T-helper 1 cell treated with Interleukin-12 subunit alpha and Interleukin-12 subunit beta and Interleukin-4 antibody, amounts not matched to agents 30 ng/mL and 1 ng/mL, for 36 hours (primary cell): Measurements from ENCODE around the gene CD6. TPM values are rescaled to one million over a fixed set of nuclear protein-coding genes. Genes with fewer than 3 reads are reported as not detected.

ENCODE experiments used
- intact Hi-C: fragments of 100-400 bp; cut with micrococcal nuclease; formaldehyde crosslinking; loops from one replicate; pipeline ENCODE4 v1.15.1; 2024
- total RNA-seq: library from RNA; stranded (reverse); gene quantifications from 2 replicates; pipeline ENCODE4 v1.2.3, GENCODE V29; 2022

Gene CD6
- total RNA-seq, 1 donor from 2014 or later = 336 TPM

GRCh38 chr11:60934790-60935605 is 36.5 kb upstream of the CD6 start:
- intact Hi-C loops = no loop called here

- intact Hi-C loops = no loop called here
Measured at GRCh38 chr11:60935676-60936442, 35.6 kb upstream of the CD6 start.

- intact Hi-C loops = no loop called here
Measured at GRCh38 chr11:60936467-60937143, 34.9 kb upstream of the CD6 start.

GRCh38 chr11:60937144-60937527 is 34.3 kb upstream of the CD6 start:
- intact Hi-C loops = no loop called here

- intact Hi-C loops = no loop called here
Measured at GRCh38 chr11:60937811-60938210, 33.7 kb upstream of the CD6 start.

- intact Hi-C loops = no loop called here
Measured at GRCh38 chr11:60938500-60938899, 33.0 kb upstream of the CD6 start.

GRCh38 chr11:60939301-60939700 is 32.2 kb upstream of the CD6 start:
- intact Hi-C loops = no loop called here

GRCh38 chr11:60939855-60940254 is 31.6 kb upstream of the CD6 start:
- intact Hi-C loops = no loop called here

GRCh38 chr11:60941371-60942119 is 29.9 kb upstream of the CD6 start:
- intact Hi-C loops = no loop called here

DNA sequence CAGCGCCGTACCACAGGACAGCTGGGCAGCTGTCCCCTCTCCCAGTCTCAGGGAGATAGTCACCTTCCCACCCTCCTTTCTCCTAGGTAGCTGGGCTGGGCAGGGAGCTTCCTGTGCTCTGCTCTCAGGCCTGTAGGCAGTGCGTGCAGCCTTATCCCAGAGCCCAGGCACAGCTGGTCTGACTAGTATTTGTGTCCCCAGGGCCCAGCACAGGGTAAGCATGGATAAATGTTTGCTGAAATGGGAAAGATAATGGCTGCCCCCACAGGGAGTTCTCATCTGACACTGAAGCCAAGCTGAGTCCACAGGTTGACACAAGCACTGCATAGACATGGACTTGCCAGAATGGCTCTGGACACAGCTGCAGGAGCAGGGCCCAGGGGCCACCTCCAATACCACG is 29.3 kb upstream of the CD6 start:
- intact Hi-C loops = no loop called here

- intact Hi-C loops = no loop called here
Measured at GRCh38 chr11:60942970-60943565, 28.4 kb upstream of the CD6 start.

- intact Hi-C loops = loop anchor here (1.0 kb wide), 1 partner anchor 185 kb away; no protein-coding TSS in a partner anchor
Measured at GRCh38 chr11:60944490-60945294, 26.8 kb upstream of the CD6 start.

- intact Hi-C loops = loop anchor here (1.0 kb wide), 1 partner anchor 184 kb away; no protein-coding TSS in a partner anchor
Measured at GRCh38 chr11:60945295-60945667, 26.2 kb upstream of the CD6 start.

DNA sequence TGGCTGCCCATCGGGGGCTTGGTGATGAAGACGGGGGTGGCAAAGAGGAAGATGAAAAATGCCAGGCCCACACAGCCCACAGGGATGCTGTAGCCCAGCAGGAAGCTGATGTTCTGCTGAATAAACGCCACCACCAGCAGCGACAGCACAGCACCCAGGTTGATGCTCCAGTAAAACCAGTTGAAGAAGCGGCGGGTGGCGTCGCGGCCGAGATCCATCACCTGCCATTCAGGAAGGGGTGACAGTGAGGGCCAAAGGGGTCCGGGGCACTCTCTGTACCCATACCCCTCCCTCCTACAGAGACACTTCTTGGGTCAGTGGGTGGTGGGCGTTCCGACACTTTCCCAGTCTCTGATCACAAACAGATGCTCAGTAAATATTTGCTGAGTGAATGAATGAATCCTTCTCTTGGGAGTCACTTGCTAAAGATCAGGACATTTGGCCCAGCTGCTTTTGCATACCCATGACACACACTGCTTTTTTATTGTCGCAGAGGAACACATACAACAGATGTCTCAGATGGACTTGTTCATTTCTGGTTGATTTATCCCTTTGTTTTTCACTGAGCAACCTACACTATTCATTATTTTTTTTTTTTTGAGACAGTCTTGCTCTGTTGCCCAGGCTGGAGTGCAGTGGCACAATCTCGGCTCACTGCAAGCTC is 24.7 kb upstream of the CD6 start:
- intact Hi-C loops = no loop called here

DNA sequence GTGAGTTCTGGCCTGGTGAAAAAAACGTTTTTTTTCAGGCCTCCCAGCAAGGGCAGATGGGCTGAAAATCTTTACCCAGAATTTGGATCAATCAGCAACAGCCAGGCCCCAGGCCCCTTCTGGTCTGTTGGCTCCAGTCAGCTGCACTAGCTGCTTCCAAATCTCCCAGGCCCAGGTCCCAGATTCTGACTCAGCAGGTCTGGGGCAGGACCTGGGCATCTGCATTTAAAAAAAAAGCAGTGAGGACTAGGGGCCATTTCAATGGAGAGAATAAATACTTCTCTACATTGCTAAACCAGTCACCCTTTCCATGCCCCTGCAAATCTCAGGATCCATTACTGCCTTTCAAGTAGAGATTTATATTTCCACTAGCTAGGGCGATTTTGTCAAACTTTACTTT is 23.8 kb upstream of the CD6 start:
- intact Hi-C loops = no loop called here

GRCh38 chr11:60948250-60948649 is 23.2 kb upstream of the CD6 start:
- intact Hi-C loops = no loop called here

DNA sequence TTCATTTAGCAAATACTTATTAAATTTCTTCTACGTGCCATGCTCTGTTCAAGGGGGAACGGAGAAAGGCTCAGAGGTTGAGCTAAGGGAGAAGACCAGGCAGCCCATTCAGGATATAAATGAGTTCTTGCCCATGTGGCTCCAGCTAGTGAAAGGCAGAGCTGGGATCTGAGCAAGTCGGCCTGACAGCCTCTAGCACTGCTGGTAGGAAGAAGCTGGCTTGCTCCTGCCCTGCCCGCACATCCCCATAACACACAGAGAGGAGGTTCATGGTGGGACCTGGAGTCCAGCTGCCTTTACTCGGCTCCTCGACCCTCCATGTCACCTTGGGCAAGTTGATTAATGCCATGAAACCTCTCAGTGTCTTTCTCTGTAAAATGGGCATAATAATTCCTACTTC is 21.5 kb upstream of the CD6 start:
- intact Hi-C loops = no loop called here

GRCh38 chr11:60950933-60951605 is 20.4 kb upstream of the CD6 start:
- intact Hi-C loops = no loop called here

GRCh38 chr11:60951606-60951903 is 19.9 kb upstream of the CD6 start:
- intact Hi-C loops = no loop called here
